PC-9 (cell line): ENCODE data around the gene RARB. TPM values are rescaled to one million over a fixed set of nuclear protein-coding genes. Genes with fewer than 3 reads are reported as not detected.

Experiments used
- BruUV-seq: library from RNA; stranded (reverse); fragments of 400-500 nt; replicated peaks from 2 replicates; lab custom pipeline; 2021; lab: Mats Ljungman, UMichigan
- CTCF ChIA-PET: fragments of 300-600 bp; sonication (Branson Sonifier 250); formaldehyde crosslinking; loops from one replicate; lab custom pipeline; 2022; ENCODE audit warnings: antibody characterized with exemption; lab: Charles Lee
- POLR2A ChIA-PET: fragments of 300-600 bp; sonication (Branson Sonifier 250); formaldehyde crosslinking; loops from one replicate; lab custom pipeline; 2022; ENCODE audit warnings: antibody characterized with exemption; ENCODE audit not compliant: unreplicated experiment; lab: Charles Lee
- DNase-seq, 2 experiments: peaks; one replicate each; pipeline versions ENCODE4 v3.0.0 to v3.0.0-alpha.2; 2015 to 2022; ENCODE audit warnings: mixed read lengths in 1 of 2
- H2AFZ ChIP-seq: fragments of 200-600 bp; sonication (generic); 2 replicates; pipeline ENCODE4 v1.8.1; 2017; ENCODE audit warnings: antibody characterized with exemption
- H3F3A ChIP-seq: fragments of 200-600 bp; sonication (generic); 2 replicates; pipeline ENCODE4 v1.8.1; 2017; ENCODE audit warnings: antibody characterized with exemption, mild to moderate bottlenecking, low read depth; ENCODE audit not compliant: insufficient read depth
- H3K27ac ChIP-seq: fragments of 200-600 bp; sonication (generic); 2 replicates; pipeline ENCODE4 v1.6.1; 2016; ENCODE audit warnings: mixed run types
- H3K27me3 ChIP-seq: fragments of 200-600 bp; sonication (generic); 2 replicates; pipeline ENCODE4 v1.6.1; 2016; ENCODE audit warnings: low read depth, mixed run types; ENCODE audit not compliant: insufficient read depth
- H3K36me3 ChIP-seq: fragments of 200-600 bp; sonication (generic); 2 replicates; pipeline ENCODE4 v1.6.1; 2016; ENCODE audit warnings: low read depth, mixed run types
- H3K4me1 ChIP-seq: fragments of 200-600 bp; sonication (generic); replicated peaks from 2 replicates; pipeline ENCODE4 v1.6.1; 2016; ENCODE audit warnings: mixed run types; ENCODE audit not compliant: insufficient read depth
- H3K4me2 ChIP-seq: fragments of 200-600 bp; sonication (generic); 2 replicates; pipeline ENCODE4 v1.6.1; 2017; ENCODE audit warnings: mixed run types
- H3K4me3 ChIP-seq: fragments of 200-600 bp; sonication (generic); 2 replicates; pipeline ENCODE4 v1.6.1; 2016; ENCODE audit warnings: mixed run types
- H3K79me2 ChIP-seq: fragments of 200-600 bp; sonication (generic); 2 replicates; pipeline ENCODE4 v1.6.1; 2017; ENCODE audit warnings: low read depth, mixed run types
- H3K9me2 ChIP-seq: fragments of 200-600 bp; sonication (generic); 2 replicates; pipeline ENCODE4 v1.8.1; 2017; ENCODE audit warnings: mild to moderate bottlenecking; ENCODE audit not compliant: insufficient read depth
- H3K9me3 ChIP-seq: fragments of 200-600 bp; sonication (generic); 2 replicates; pipeline ENCODE4 v1.8.1; 2016; ENCODE audit warnings: low read depth; ENCODE audit not compliant: insufficient read depth
- H4K20me1 ChIP-seq: fragments of 200-600 bp; sonication (generic); 2 replicates; pipeline ENCODE4 v1.8.1; 2017; ENCODE audit not compliant: insufficient read depth
- EZH2 ChIP-seq: fragments of 200-600 bp; sonication (generic); IDR thresholded peaks from 2 replicates; pipeline ENCODE4 v1.8.0; 2017; ENCODE audit warnings: antibody characterized with exemption, low read depth
- intact Hi-C: fragments of 100-400 bp; cut with micrococcal nuclease; formaldehyde crosslinking; loops from one replicate; pipeline ENCODE4 v1.10.0; 2022; ENCODE audit not compliant: unreplicated experiment
- total RNA-seq: library from RNA; stranded (reverse); gene quantifications from 2 replicates; pipeline ENCODE4 v1.2.3, GENCODE V29; 2021
- TF ChIP-seq, protein P1 (sequence below): fragments of 200-600 bp; sonication (generic); conservative IDR thresholded peaks from 2 replicates; pipeline ENCODE4 v1.6.1; 2017; ENCODE audit warnings: mixed run types, antibody characterized with exemption, mild to moderate bottlenecking, moderate library complexity

Gene RARB
- total RNA-seq, 1 experiment from 2014 or later = 1.0 TPM

DNA sequence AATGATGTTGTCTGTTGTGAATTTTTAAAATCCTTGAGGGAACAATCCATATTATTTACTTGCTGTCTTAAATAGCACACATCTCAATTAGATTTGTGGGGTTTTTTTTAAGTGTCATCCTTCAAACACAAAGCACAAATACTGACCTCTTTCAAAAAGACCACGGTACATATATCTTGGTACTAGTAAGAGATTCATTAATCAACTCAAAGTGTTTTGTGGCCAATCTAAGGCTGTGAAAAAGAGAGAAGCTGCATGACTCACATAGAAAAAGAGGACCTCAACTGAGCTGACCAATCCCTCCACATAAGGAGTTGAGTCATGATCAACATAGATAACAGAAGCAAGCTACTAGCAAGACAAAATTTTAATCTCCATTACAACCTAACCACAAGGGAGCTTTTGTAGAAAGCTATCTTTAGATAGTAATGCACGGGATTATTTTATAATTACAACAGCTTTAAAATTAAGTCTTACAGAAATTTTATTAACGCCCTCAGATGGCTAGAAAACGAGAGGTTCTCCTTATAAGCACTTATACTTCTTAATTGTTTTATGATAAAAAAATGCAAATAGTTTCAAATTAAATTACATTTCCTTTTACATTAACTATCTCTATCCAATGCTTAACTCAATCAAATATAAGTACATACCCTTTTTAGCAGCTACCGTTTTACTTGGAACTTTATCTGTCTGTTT is 176.2 kb downstream of the RARB start:
- DNase-seq = peak in 1 of 2 experiments; percentile 39
- Histone ChIP-seq H3K4me3 (no peak overlapping the region), H3K27ac (no peak overlapping the region), H3F3A (no peaks in the 10 kb centered on the region), H3K27me3 (no peaks in the 10 kb centered on the region), H3K79me2 (no peaks in the 10 kb centered on the region), H3K4me1 (no peaks in the 10 kb centered on the region; the same call in 1 of the 2 replicates), H3K4me2 (no peak overlapping the region), H2AFZ (no peak overlapping the region), H4K20me1 (no peaks in the 10 kb centered on the region), H3K9me3 (no peaks in the 10 kb centered on the region; the same call in 1 of the 2 replicates), H3K36me3 (peaks cover 23% of the 10 kb centered on the region; the same call in 1 of the 2 replicates), H3K9me2 (no peaks in the 10 kb centered on the region)
- intact Hi-C loops = no loop called here
- TF ChIP-seq, protein P1, sequence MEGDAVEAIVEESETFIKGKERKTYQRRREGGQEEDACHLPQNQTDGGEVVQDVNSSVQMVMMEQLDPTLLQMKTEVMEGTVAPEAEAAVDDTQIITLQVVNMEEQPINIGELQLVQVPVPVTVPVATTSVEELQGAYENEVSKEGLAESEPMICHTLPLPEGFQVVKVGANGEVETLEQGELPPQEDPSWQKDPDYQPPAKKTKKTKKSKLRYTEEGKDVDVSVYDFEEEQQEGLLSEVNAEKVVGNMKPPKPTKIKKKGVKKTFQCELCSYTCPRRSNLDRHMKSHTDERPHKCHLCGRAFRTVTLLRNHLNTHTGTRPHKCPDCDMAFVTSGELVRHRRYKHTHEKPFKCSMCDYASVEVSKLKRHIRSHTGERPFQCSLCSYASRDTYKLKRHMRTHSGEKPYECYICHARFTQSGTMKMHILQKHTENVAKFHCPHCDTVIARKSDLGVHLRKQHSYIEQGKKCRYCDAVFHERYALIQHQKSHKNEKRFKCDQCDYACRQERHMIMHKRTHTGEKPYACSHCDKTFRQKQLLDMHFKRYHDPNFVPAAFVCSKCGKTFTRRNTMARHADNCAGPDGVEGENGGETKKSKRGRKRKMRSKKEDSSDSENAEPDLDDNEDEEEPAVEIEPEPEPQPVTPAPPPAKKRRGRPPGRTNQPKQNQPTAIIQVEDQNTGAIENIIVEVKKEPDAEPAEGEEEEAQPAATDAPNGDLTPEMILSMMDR = no peak
- TF ChIP-seq EZH2 = no peak
- ChIA-PET CTCF (no interaction called here), POLR2A (no interaction called here)
- no TSS peak for BruUV-seq

DNA sequence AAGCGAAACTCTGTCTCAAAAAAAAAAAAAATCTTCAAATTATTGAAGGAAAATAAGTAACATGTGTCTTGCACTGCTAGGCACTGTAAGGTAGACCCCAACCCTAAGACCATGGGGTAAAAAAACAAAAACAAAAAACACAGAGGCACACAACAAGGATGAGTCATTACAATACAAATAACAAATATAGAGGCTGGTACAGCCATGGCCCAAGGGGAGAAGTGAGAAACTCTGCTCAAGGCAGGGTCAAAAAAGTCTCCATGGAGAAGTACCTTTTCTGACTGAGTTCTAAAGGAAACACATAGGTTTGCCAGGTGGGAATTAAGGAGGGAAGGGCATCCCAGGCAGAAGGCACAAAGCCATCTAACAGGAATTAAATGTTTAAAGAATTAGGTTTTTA is 182.1 kb downstream of the RARB start:
- H3K4me3 ChIP-seq = no peak overlapping the region
- BruUV-seq = no TSS peak
- H3K27ac ChIP-seq = no peak overlapping the region
- no peaks in the 10 kb centered on the region for H4K20me1 ChIP-seq
- intact Hi-C loops = no loop called here
- no peaks in the 10 kb centered on the region for H3K79me2 ChIP-seq
- H3F3A ChIP-seq = no peaks in the 10 kb centered on the region
- H3K4me2 ChIP-seq = no peak overlapping the region
- no peaks in the 10 kb centered on the region; the same call in 1 of the 2 replicates for H3K9me3 ChIP-seq
- H3K4me1 ChIP-seq = no peaks in the 10 kb centered on the region
- no peak for DNase-seq
- H2AFZ ChIP-seq = no peak overlapping the region
- TF ChIP-seq, protein P1 = no peak
- no peak for TF ChIP-seq EZH2
- H3K9me2 ChIP-seq = no peaks in the 10 kb centered on the region
- no peaks in the 10 kb centered on the region for H3K27me3 ChIP-seq
- peaks cover 23% of the 10 kb centered on the region; the same call in 1 of the 2 replicates for H3K36me3 ChIP-seq
- ChIA-PET POLR2A (no interaction called here), CTCF (no interaction called here)

DNA sequence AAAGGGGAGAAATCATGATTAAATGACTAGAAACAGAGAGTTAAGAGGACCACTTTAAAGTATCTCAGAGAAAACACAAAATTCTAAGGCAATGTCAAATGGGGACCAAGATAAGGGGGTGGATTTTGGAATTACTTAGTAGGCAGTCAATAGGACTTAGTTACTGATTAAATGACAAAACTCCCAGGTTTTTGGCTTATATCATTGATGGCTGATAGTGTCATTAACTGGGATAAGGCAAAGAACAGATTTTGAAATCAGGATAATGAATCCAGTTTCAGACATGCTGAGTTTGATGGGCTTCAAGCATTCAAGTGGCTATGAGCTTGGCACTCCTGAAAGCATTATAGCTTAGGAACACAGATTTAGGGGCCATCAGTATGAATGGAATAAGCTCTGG is 182.7 kb downstream of the RARB start:
- BruUV-seq = no TSS peak
- H3F3A ChIP-seq = no peaks in the 10 kb centered on the region
- H3K4me1 ChIP-seq = no peaks in the 10 kb centered on the region
- H4K20me1 ChIP-seq = no peaks in the 10 kb centered on the region
- no peak for DNase-seq
- ChIA-PET CTCF (no interaction called here), POLR2A (no interaction called here)
- no peaks in the 10 kb centered on the region for H3K79me2 ChIP-seq
- H3K4me3 ChIP-seq = no peak overlapping the region
- TF ChIP-seq, protein P1 = no peak
- no peak for TF ChIP-seq EZH2
- no peaks in the 10 kb centered on the region for H3K27me3 ChIP-seq
- H3K27ac ChIP-seq = no peak overlapping the region
- H3K9me3 ChIP-seq = no peaks in the 10 kb centered on the region; the same call in 1 of the 2 replicates
- H2AFZ ChIP-seq = no peak overlapping the region
- no peak overlapping the region for H3K4me2 ChIP-seq
- peaks cover 17% of the 10 kb centered on the region; the same call in 1 of the 2 replicates for H3K36me3 ChIP-seq
- H3K9me2 ChIP-seq = no peaks in the 10 kb centered on the region
- intact Hi-C loops = no loop called here
